AG04450 (cell line): ENCODE results near the gene BIRC2. TPM values are rescaled to one million over a fixed set of nuclear protein-coding genes. Genes with fewer than 3 reads are reported as not detected.

ENCODE experiments used
- CTCF ChIA-PET: fragments of 300-600, 350-600 bp; formaldehyde crosslinking; extraction: SDS; loops from one replicate; lab custom pipeline; 2022; ENCODE audit warnings: antibody characterized with exemption, inconsistent platforms; lab: Charles Lee
- POLR2A ChIA-PET: fragments of 350-600 bp; formaldehyde crosslinking; extraction: SDS; loops from one replicate; lab custom pipeline; 2021; ENCODE audit warnings: antibody characterized with exemption, inconsistent platforms; lab: Yijun Ruan, JAX
- DNase-seq: peaks from one replicate; pipeline ENCODE4 v3.0.0-alpha.2; 2011; ENCODE audit warnings: low read depth, low spot score
- H3K27ac ChIP-seq: one replicate; pipeline ENCODE4 v1.5.1; 2012; ENCODE audit warnings: low read depth, low read length, control low read depth
- H3K27me3 ChIP-seq: one replicate; pipeline ENCODE4 v1.6.0; 2012; ENCODE audit warnings: low read length; ENCODE audit not compliant: control insufficient read depth, insufficient read depth
- H3K4me3 ChIP-seq: 2 replicates; pipeline ENCODE4 v1.5.1; 2011; ENCODE audit warnings: mild to moderate bottlenecking, low read depth, low read length, control low read depth
- H3K9me3 ChIP-seq: 2 replicates; pipeline ENCODE4 v1.5.1; 2012; ENCODE audit warnings: low read length; ENCODE audit not compliant: control insufficient read depth, insufficient read depth
- CTCF ChIP-seq: IDR thresholded peaks from 2 replicates; pipeline ENCODE4 v1.5.1; 2011; ENCODE audit warnings: low read depth, low read length, control low read depth, inconsistent platforms
- polyA plus RNA-seq: library from polyadenylated mRNA; depleted of rRNA; stranded (reverse); fragments of >200 nt; gene quantifications from 2 replicates; pipeline ENCODE4 v1.2.3, GENCODE V29; 2011

BIRC2 gene
- polyA plus RNA-seq, 1 experiment: 64.3 TPM

GRCh38 chr11:102419181-102419580 is 72.2 kb downstream of the BIRC2 start:
- H3K4me3 ChIP-seq: no peak overlapping the region
- no peak for DNase-seq
- no peaks in the 10 kb centered on the region for H3K9me3 ChIP-seq
- no peak overlapping the region for H3K27ac ChIP-seq
- no peaks in the 10 kb centered on the region for H3K27me3 ChIP-seq
- POLR2A ChIA-PET: no interaction called here
- no peak for TF ChIP-seq CTCF
- CTCF ChIA-PET: interaction anchor here (0.6 to 1.3 kb wide), 2 partner anchors 9 to 29 kb away, joined by 3 to 4 read pairs; no protein-coding TSS in a partner anchor

- no peak overlapping the region for H3K4me3 ChIP-seq
- DNase-seq: no peak
- no peaks in the 10 kb centered on the region for H3K9me3 ChIP-seq
- POLR2A ChIA-PET: no interaction called here
- H3K27me3 ChIP-seq: no peaks in the 10 kb centered on the region
- no peak for TF ChIP-seq CTCF
- CTCF ChIA-PET: interaction anchor here (0.8 to 1.3 kb wide), 3 partner anchors 10 to 69 kb away, joined by 3 read pairs; no protein-coding TSS in a partner anchor
- H3K27ac ChIP-seq: no peak overlapping the region
Observed at GRCh38 chr11:102420547-102420946, 73.5 kb downstream of the BIRC2 start.

GRCh38 chr11:102421261-102421660 is 74.2 kb downstream of the BIRC2 start:
- Histone ChIP-seq H3K27ac (no peak overlapping the region), H3K4me3 (no peak overlapping the region), H3K9me3 (no peaks in the 10 kb centered on the region), H3K27me3 (no peaks in the 10 kb centered on the region)
- ChIA-PET POLR2A (no interaction called here), CTCF (interaction anchor here (0.8 to 1.3 kb wide), 3 partner anchors 9 to 69 kb away, joined by 3 read pairs; no protein-coding TSS in a partner anchor)
- no peak for DNase-seq
- no peak for TF ChIP-seq CTCF

GRCh38 chr11:102422817-102423712 is 76.1 kb downstream of the BIRC2 start:
- ChIA-PET CTCF (interaction anchor here (0.9 to 2.6 kb wide), 3 partner anchors 14 to 73 kb away, joined by 3 to 15 read pairs (median 3); no protein-coding TSS in a partner anchor), POLR2A (no interaction called here)
- Histone ChIP-seq H3K27ac (no peak overlapping the region), H3K4me3 (no peak overlapping the region), H3K27me3 (no peaks in the 10 kb centered on the region), H3K9me3 (no peaks in the 10 kb centered on the region)
- no peak for TF ChIP-seq CTCF
- no peak for DNase-seq

- Histone ChIP-seq H3K27ac (no peak overlapping the region), H3K27me3 (no peaks in the 10 kb centered on the region), H3K9me3 (no peaks in the 10 kb centered on the region), H3K4me3 (no peak overlapping the region)
- DNase-seq: no peak
- ChIA-PET POLR2A (no interaction called here), CTCF (interaction anchor here (2.6 kb wide), 1 partner anchor 34 kb away, joined by 15 read pairs; no protein-coding TSS in a partner anchor)
- no peak for TF ChIP-seq CTCF
Observed at GRCh38 chr11:102423936-102424335, 76.9 kb downstream of the BIRC2 start.
